Jurkat, Clone E6-1 (cell line): Measurements from ENCODE around the gene NPTX1.

ENCODE experiments used
- DNase-seq: peaks from one replicate; pipeline ENCODE4 v3.0.0-alpha.2; 2011; ENCODE audit warnings: low read depth, low spot score
- H3K4me3 ChIP-seq: 2 replicates; pipeline ENCODE4 v1.5.1; 2011; ENCODE audit warnings: mild to moderate bottlenecking, low read length, control low read depth, moderate library complexity

The NPTX1 gene

GRCh38 chr17:80449930-80450576 lies 26.4 kb downstream of the NPTX1 start:
- DNase-seq = no peak
- H3K4me3 ChIP-seq = no peak overlapping the region

GRCh38 chr17:80449194-80449929 lies 27.0 kb downstream of the NPTX1 start:
- DNase-seq = no peak
- H3K4me3 ChIP-seq = no peak overlapping the region

DNA sequence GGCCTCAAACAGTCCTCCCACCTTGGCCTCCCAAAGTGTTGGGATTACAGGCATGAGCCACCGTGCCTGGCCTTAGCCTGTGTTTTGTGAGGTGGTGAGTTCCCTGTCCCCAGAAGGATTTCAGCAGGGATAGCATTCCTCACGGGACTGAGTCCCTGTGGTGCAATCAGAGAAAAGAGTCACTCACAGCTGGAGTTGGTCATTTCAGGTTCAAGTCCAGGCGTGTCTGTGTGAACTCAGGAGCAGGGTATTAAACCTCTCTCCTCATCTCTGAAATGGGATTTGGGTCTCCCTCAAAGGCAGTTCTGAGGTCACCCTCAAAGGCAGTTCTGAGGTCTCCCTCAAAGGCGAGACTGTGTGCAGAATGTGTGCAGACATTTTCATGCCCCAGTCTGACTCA lies 28.6 kb downstream of the NPTX1 start:
- H3K4me3 ChIP-seq = no peak overlapping the region
- no peak for DNase-seq

DNA sequence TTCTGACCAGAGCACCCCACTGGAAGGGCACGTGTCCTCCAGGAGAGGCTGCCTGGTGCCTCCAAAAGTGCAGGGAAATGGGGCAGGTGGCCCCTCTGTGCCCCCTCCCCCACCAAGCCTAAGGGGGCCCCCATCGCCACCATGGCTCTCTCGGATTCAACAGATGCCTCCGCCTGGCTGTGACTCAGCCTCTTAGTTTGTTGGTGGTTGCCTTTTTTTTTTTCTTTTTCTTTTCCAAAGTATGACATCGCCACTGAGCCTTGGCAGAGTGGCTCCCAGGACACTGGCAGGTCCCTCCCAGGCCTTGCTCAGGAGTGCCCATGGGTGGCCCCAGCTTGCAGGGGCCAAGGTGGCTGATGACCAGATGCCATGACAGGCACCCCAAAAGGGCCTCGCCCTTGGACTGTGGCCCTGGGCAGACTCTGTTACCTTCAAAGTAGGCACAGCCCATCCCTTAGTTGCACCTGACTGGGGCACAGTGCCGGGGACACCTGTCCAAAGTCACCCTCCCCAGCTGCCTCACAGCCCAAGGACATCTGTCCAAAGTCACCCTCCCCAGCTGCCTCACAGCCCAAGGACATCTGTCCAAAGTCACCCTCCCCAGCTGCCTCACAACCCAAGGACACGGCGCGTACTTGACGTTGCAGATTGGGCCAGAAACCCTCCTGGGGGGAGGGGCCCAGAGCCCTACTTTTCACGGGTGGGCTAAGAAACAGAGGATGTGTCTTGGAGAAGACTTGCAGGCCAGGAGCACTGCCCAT lies 29.6 kb downstream of the NPTX1 start:
- DNase-seq = no peak

GRCh38 chr17:80445726-80446110 lies 30.7 kb downstream of the NPTX1 start:
- no peak for DNase-seq

More for the DNA sequence above, 29.6 kb downstream of the NPTX1 start:
- no peak overlapping the region for H3K4me3 ChIP-seq

DNA sequence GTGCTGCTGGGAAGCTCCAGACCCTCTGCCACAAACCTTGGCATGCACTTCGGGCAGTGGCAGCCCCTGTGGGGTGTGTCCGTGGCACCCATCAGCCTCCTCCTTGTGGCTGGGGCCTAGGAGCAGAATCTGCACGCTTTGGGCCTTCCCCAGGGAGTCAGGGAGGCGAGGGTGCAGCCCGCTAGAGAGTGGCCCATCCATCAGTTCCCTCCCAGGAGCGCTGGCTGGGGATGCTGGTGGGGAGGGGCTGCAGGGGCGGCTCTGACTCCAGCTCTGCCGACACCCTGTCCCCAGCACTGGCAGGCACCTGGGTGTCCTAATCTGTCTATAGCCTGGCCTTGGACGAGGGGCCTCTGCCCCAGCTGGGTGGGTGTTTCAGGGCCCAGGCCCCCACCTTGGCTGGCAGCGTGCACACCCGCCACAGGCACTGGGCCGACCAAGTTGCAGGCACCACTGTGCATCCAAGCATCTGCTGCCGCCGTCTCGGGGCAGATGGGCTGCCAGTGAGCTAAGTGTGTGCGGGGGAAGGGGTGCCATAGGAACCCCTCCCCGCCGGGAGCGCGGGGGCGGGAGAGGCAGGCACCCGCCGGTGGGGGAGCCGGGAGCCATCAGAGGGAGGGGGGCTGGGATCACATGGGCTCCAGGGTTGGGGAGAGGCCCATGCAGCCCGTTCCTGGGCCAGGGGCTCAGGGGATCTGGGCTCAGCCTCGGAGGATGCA lies 31.2 kb downstream of the NPTX1 start:
- H3K4me3 ChIP-seq = no peak overlapping the region
- no peak for DNase-seq

More at GRCh38 chr17:80445726-80446110, 30.7 kb downstream of the NPTX1 start:
- H3K4me3 ChIP-seq = no peak overlapping the region

GRCh38 chr17:80444644-80444979 lies 31.8 kb downstream of the NPTX1 start:
- H3K4me3 ChIP-seq = no peak overlapping the region
- DNase-seq = no peak

DNA sequence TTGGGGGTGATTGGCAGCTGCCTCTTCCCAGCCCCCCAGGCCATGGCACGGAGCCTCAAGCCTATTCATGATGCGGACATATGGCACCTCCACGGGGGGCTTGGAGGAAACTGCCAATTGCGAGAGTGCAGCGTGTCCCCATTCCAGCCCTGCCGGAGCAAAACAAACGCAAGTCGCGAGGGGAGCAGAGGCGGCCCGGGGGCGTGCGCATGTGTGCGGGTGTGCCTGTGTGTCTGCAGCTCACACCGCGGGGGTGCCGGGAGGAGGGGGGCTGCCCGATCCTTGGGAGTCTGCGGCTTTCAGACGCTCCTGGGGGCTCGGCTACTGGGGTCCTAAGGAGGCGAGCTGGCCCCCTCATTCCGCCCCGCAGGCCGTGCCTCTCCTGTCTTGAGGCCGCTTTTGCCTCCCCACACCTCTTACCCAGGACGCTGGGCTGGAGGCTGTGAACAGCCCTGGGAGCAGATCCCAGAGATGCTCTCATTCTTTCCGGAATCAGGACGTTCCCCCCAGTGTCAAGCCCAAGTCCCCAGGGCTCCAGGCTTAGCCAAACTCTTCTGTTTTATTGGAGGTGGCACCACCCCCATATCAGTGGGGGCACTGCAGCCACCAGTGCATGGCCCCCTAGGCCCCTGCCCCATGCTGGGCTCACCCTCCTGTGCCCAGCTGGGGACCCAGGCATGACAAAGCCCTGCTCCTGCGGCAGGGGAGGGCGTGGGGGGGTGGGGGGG lies 32.3 kb downstream of the NPTX1 start:
- no peak for DNase-seq
- no peak overlapping the region for H3K4me3 ChIP-seq

DNA sequence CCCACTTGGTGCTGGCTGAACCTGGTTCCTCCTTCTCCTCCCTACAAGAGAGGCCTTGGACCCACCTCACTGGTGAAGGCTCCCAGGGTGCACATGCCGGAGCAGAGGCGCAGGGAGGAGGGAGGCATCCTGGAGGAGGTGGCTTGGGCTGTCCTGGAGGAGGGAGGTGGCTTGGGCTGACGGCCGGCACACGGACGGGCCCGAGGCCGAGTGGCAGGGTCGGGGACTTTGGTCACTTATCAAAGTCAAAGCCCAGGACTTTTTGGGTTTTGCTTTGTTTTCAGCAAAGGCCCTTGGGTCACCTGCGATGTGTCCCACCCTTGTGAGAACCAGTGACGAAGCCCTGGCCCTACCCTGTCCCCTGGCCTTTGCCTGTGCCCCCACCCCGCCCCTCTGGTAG lies 32.9 kb downstream of the NPTX1 start:
- no peak for DNase-seq
- no peak overlapping the region for H3K4me3 ChIP-seq

- DNase-seq = no peak
These were observed 33.6 kb downstream of the NPTX1 start for GRCh38 chr17:80442764-80443163.

DNA sequence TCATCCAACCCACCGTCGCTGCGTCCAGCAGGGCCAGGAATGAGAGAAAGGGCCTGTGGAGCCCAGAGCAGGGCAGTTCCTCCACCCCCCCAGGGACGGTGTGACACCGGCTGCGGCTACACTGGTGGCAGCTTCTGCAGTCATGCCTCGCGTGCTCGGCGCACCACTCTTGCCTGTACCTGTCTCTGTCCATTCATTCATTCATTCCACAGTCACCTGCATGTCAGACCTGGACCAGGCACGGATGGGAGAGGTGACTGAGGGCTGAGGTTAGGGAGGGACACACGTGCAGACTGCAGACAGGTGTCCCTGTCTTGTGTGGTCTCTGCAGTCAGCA lies 34.1 kb downstream of the NPTX1 start:
- no peak for DNase-seq
- no peak overlapping the region for H3K4me3 ChIP-seq

More at GRCh38 chr17:80442764-80443163, 33.6 kb downstream of the NPTX1 start:
- no peak overlapping the region for H3K4me3 ChIP-seq

- DNase-seq = no peak
These were observed 34.6 kb downstream of the NPTX1 start for GRCh38 chr17:80441598-80442322.

GRCh38 chr17:80441133-80441578 lies 35.3 kb downstream of the NPTX1 start:
- no peak overlapping the region for H3K4me3 ChIP-seq
- DNase-seq = peak; percentile 56

More at GRCh38 chr17:80441598-80442322, 34.6 kb downstream of the NPTX1 start:
- H3K4me3 ChIP-seq = no peak overlapping the region

GRCh38 chr17:80439499-80439898 lies 36.9 kb downstream of the NPTX1 start:
- no peak overlapping the region for H3K4me3 ChIP-seq
- DNase-seq = no peak

DNA sequence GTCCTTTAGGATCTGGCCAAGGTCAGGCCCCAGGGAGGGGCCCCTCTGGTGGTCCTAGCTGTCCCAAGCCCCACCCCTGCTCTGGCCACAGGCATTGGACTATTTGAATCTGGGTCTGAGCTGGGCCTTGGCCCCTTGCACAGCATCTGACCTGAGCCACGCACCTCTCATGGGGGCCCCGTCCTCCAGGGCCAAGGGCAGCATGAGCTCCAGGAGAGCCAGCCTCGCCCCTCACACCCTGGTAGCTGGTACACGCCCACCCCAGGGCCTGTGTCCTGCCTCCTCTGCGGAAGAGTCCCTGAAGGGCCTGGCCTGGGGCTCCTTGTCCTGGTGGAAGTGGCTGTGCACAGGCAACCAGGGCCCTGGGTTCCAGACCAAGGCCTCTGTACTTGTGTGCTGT lies 37.6 kb downstream of the NPTX1 start:
- no peak overlapping the region for H3K4me3 ChIP-seq

GRCh38 chr17:80437532-80437931 lies 38.9 kb downstream of the NPTX1 start:
- no peak for DNase-seq
- H3K4me3 ChIP-seq = no peak overlapping the region

More for the DNA sequence above, 37.6 kb downstream of the NPTX1 start:
- DNase-seq = no peak

- no peak for DNase-seq
- H3K4me3 ChIP-seq = no peak overlapping the region
These were observed 42.3 kb downstream of the NPTX1 start for GRCh38 chr17:80433916-80434666.
